ENCODE results near the gene SPATS1.
A peak's percentile ranks its signal among the peaks of the same experiment; 100 is the strongest.
"Not testable (repeated sequence)": the region's sequence is repeated elsewhere in the genome, so short reads cannot be mapped to it uniquely, and the experiment has no call there.

The SPATS1 gene

GRCh38 chr6:44312901-44313788 is 29.3 kb upstream of the SPATS1 start, which contains the start of gene AARS2:
TSS of gene AARS2 (minus strand) at chr6:44313347. CDS start at chr6:44313323, 24 bp downstream.
- peak; percentile 50 for DNase-seq

- DNase-seq: not testable (repeated sequence)
These were observed 27.8 kb upstream of the SPATS1 start for GRCh38 chr6:44314657-44315056.

GRCh38 chr6:44315516-44315915 is 26.9 kb upstream of the SPATS1 start:
- DNase-seq: no peak

GRCh38 chr6:44315951-44316350 is 26.5 kb upstream of the SPATS1 start:
- DNase-seq: no peak

GRCh38 chr6:44316481-44316880 is 26.0 kb upstream of the SPATS1 start:
- no peak for DNase-seq

- DNase-seq: not testable (repeated sequence)
These were observed 25.3 kb upstream of the SPATS1 start for GRCh38 chr6:44317136-44317631.

- no peak for DNase-seq
These were observed 21.2 kb upstream of the SPATS1 start for GRCh38 chr6:44321210-44321609.

GRCh38 chr6:44327096-44327495 is 15.4 kb upstream of the SPATS1 start:
- DNase-seq: no peak

GRCh38 chr6:44327760-44328159 is 14.7 kb upstream of the SPATS1 start:
- no peak for DNase-seq

- DNase-seq: not testable (repeated sequence)
These were observed 14.2 kb upstream of the SPATS1 start for GRCh38 chr6:44328203-44328602.

- no peak for DNase-seq
These were observed 12.6 kb upstream of the SPATS1 start for GRCh38 chr6:44329858-44330257.

GRCh38 chr6:44332585-44332984 is 9.9 kb upstream of the SPATS1 start:
- DNase-seq: no peak

GRCh38 chr6:44333273-44333919 is 9.1 kb upstream of the SPATS1 start:
- DNase-seq: no peak

- DNase-seq: no peak
These were observed 8.5 kb upstream of the SPATS1 start for GRCh38 chr6:44333942-44334341.

- DNase-seq: no peak
These were observed 6.8 kb upstream of the SPATS1 start for GRCh38 chr6:44335631-44336030.

- DNase-seq: peak; percentile 74
These were observed 4.0 kb upstream of the SPATS1 start for GRCh38 chr6:44338228-44339122.

- DNase-seq: no peak
These were observed 3.1 kb upstream of the SPATS1 start for GRCh38 chr6:44339301-44339700.

- DNase-seq: no peak
These were observed 2.5 kb upstream of the SPATS1 start for GRCh38 chr6:44339763-44340625.

GRCh38 chr6:44341095-44341890 is 1.2 kb upstream of the SPATS1 start:
- DNase-seq: no peak

GRCh38 chr6:44342052-44342451 is 398 bp upstream of the SPATS1 start:
- DNase-seq: no peak

- DNase-seq: not testable (repeated sequence)
These were observed 4.4 kb downstream of the SPATS1 start for GRCh38 chr6:44346818-44347217.
